Natural killer cell (primary cell): ENCODE measurements around the gene RNF20. TPM values are rescaled to one million over a fixed set of nuclear protein-coding genes. Genes with fewer than 3 reads are reported as not detected.
"Not testable (repeated sequence)": the region's sequence is repeated elsewhere in the genome, so short reads cannot be mapped to it uniquely, and the experiment has no call there.

Experiments used
- ATAC-seq, 3 donors: fragments of 150-1000 bp in 2 of 3; fragments of 200-7000 bp in 1 of 3; cut with Tn5 transposase; 1 replicate in 1 of 3; 2 replicates in 2 of 3; pipeline ENCODE4 v1.10.0; 2021; ENCODE audit warnings: mild to moderate bottlenecking in 2 of 3, moderate library complexity in 2 of 3
- DNase-seq, 2 donors: peaks; one replicate each; pipeline versions ENCODE4 v3.0.0 to v3.0.0-alpha.2; 2013 to 2021; ENCODE audit warnings: mixed read lengths in 1 of 2
- H3K27ac ChIP-seq: one replicate; pipeline ENCODE4 v1.5.1; 2013; ENCODE audit warnings: mild to moderate bottlenecking, low read length
- H3K27me3 ChIP-seq: one replicate; pipeline ENCODE4 v1.6.1; 2013; ENCODE audit warnings: low read length; ENCODE audit not compliant: control insufficient read depth, insufficient read depth
- H3K36me3 ChIP-seq: one replicate; pipeline ENCODE4 v1.6.1; 2013; ENCODE audit warnings: low read length; ENCODE audit not compliant: control insufficient read depth, insufficient read depth
- H3K4me1 ChIP-seq: one replicate; pipeline ENCODE4 v1.6.1; 2013; ENCODE audit warnings: low read length; ENCODE audit not compliant: control insufficient read depth, insufficient read depth
- H3K4me3 ChIP-seq: one replicate; pipeline ENCODE4 v1.5.1; 2013; ENCODE audit warnings: low read length
- H3K9me3 ChIP-seq: one replicate; pipeline ENCODE4 v1.6.1; 2013; ENCODE audit warnings: low read length; ENCODE audit not compliant: control insufficient read depth, insufficient read depth
- H3K27ac Mint-ChIP-seq, 2 donors: one replicate each; pipeline ENCODE4 v1.8.0; 2022; ENCODE audit warnings: mild to moderate bottlenecking in 2 of 2, mixed read lengths in 2 of 2, moderate library complexity in 1 of 2
- H3K27me3 Mint-ChIP-seq, 2 donors: one replicate each; pipeline ENCODE4 v1.8.0; 2022; ENCODE audit warnings: low read depth in 2 of 2, mixed read lengths in 2 of 2
- H3K36me3 Mint-ChIP-seq: one replicate; pipeline ENCODE4 v1.8.0; 2022; ENCODE audit warnings: mixed read lengths
- H3K4me1 Mint-ChIP-seq, 2 donors: one replicate each; pipeline ENCODE4 v1.8.0; 2022; ENCODE audit warnings: mixed read lengths in 2 of 2
- H3K4me3 Mint-ChIP-seq: one replicate; pipeline ENCODE4 v1.8.0; 2022; ENCODE audit warnings: mild to moderate bottlenecking, moderate library complexity, mixed read lengths
- H3K9me3 Mint-ChIP-seq, 2 donors: one replicate each; pipeline ENCODE4 v1.8.0; 2022; ENCODE audit warnings: mixed read lengths in 2 of 2
- WGBS: methylation state at CpG from one replicate; pipeline ENCODE4 v1.1.7; 2013; ENCODE audit warnings: missing lambda C conversion rate; ENCODE audit not compliant: insufficient coverage; 5-methylcytosine and 5-hydroxymethylcytosine counted together
- intact Hi-C: fragments of 100-400 bp; cut with micrococcal nuclease; formaldehyde crosslinking; loops from one replicate; pipeline ENCODE4 v1.14.2; 2022
- total RNA-seq, 4 donors: library from RNA; stranded (reverse); fragments of 120-200 nt in 1 of 4; gene quantifications; one replicate each; pipeline versions ENCODE4 v1.2.3 to v1.2.4, GENCODE V29; 2013 to 2022
- TF ChIP-seq, protein P1 (sequence below): fragments of 200-600 bp; IDR thresholded peaks from one replicate; pipeline ENCODE4 v1.8.0; 2022; ENCODE audit warnings: antibody characterized with exemption

RNF20 gene
- total RNA-seq, 3 donors from 2014 or later (not counting 1 experiment from before 2014, with no cell fraction given), result 35.5 to 44.2 (median 42.5) TPM

DNA sequence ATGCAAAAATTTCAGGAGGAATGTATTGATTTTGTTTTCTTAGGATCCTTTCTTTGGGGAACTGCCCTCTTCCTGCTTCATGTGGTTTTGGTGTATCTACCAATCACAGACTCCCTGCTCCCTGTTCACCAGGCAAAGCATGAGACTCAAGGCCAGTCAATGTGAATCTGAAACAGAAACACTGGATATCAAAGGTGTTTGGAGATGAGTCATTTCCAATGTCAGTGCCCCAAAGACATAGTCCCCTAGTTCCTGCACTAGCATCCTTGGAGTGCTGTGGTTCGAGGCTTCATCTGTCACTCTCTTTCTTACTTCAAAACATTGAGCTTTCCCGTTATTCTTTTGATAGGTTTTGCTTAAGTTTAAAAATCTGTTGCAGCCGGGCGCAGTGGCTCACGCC lies 53.0 kb downstream of the RNF20 start:
- Mint-ChIP-seq H3K4me3 (no peak overlapping the region), H3K27ac (no peak overlapping the region), H3K36me3 (no peaks in the 10 kb centered on the region), H3K9me3 (no peaks in the 10 kb centered on the region), H3K4me1 (no peaks in the 10 kb centered on the region), H3K27me3 (peaks cover 0 to 5% of the 10 kb centered on the region in 2 donors)
- no peaks in the 10 kb centered on the region for H3K9me3 ChIP-seq
- H3K4me3 ChIP-seq, result no peak overlapping the region
- 72% methylated on average over 5 of the region's 5 CpGs for WGBS
- TF ChIP-seq, protein P1, sequence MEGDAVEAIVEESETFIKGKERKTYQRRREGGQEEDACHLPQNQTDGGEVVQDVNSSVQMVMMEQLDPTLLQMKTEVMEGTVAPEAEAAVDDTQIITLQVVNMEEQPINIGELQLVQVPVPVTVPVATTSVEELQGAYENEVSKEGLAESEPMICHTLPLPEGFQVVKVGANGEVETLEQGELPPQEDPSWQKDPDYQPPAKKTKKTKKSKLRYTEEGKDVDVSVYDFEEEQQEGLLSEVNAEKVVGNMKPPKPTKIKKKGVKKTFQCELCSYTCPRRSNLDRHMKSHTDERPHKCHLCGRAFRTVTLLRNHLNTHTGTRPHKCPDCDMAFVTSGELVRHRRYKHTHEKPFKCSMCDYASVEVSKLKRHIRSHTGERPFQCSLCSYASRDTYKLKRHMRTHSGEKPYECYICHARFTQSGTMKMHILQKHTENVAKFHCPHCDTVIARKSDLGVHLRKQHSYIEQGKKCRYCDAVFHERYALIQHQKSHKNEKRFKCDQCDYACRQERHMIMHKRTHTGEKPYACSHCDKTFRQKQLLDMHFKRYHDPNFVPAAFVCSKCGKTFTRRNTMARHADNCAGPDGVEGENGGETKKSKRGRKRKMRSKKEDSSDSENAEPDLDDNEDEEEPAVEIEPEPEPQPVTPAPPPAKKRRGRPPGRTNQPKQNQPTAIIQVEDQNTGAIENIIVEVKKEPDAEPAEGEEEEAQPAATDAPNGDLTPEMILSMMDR, result no peak
- no peak overlapping the region for H3K27ac ChIP-seq
- H3K4me1 ChIP-seq, result no peaks in the 10 kb centered on the region
- no peaks in the 10 kb centered on the region for H3K36me3 ChIP-seq
- ATAC-seq (no peak), DNase-seq (no peak)
- no peaks in the 10 kb centered on the region for H3K27me3 ChIP-seq
- intact Hi-C loops, result no loop called here

DNA sequence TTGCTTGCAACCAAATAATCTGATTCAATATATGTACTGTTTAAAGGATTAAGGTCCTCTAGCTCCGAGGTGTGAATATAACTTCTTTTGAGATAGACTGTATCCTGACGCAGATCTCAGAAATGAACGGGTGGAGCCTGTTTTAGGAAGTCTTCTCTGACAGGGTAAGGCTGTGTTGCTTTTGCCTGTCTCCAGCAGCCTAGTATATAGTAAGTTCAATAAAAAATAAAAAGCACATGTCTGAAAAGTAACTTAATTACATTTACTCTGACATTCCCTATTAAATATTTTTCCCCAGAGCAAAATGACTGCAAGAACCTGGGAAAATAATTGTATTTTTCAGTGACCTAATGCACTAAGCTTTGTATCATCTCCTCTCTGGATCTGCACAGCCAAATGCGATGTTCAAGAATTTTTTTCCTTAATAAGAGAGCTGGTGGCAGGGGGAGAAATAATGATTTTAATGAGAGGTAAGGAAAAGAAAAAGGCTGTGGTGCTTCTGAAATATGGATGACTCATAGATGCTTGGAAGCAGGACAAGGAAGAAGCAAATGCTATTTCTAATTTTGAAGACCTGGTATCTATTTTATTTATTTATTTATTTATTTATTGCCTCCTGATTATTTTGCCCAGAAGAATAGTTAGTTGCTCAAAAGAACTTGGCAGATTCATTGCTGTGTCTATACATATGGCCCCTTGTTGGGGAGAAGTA lies 53.8 kb downstream of the RNF20 start:
- no peak overlapping the region for H3K4me3 Mint-ChIP-seq
- H3K36me3 Mint-ChIP-seq, result no peaks in the 10 kb centered on the region
- no peak for ATAC-seq
- TF ChIP-seq, protein P1, result no peak
- DNase-seq, result no peak
- Histone ChIP-seq H3K4me3 (no peak overlapping the region), H3K27ac (no peak overlapping the region), H3K36me3 (no peaks in the 10 kb centered on the region), H3K4me1 (no peaks in the 10 kb centered on the region), H3K27me3 (no peaks in the 10 kb centered on the region), H3K9me3 (no peaks in the 10 kb centered on the region)
- H3K9me3 Mint-ChIP-seq, result no peaks in the 10 kb centered on the region
- intact Hi-C loops, result no loop called here
- H3K27ac Mint-ChIP-seq, result no peak overlapping the region
- peaks cover 0 to 5% of the 10 kb centered on the region in 2 donors for H3K27me3 Mint-ChIP-seq
- WGBS, result 98% methylated on average over 4 of the region's 4 CpGs
- no peaks in the 10 kb centered on the region for H3K4me1 Mint-ChIP-seq

DNA sequence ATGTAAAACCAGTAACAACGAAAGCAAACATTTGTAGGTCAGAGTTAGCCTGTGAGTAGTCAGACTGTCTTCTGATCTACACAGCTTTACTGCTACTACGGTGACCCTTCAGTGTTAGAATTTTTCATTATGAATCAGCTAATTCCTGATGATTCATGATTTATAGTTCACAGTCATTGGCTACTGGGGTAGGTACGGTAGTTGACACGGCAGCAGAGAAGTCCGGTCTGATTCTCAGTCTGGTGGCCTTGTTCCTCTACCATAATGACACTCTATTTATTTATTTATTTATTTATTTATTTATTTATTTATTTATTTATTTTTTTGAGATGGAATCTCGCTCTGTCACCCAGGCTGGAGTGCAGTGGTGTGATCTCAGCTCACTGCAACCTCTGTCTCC lies 56.4 kb downstream of the RNF20 start:
- H3K4me3 Mint-ChIP-seq, H3K9me3 Mint-ChIP-seq, H3K36me3 Mint-ChIP-seq, DNase-seq, H3K9me3 ChIP-seq, H3K4me3 ChIP-seq, H3K27ac ChIP-seq, H3K27me3 Mint-ChIP-seq, H3K4me1 Mint-ChIP-seq, H3K36me3 ChIP-seq, H3K27ac Mint-ChIP-seq, ATAC-seq, H3K27me3 ChIP-seq, intact Hi-C loops, H3K4me1 ChIP-seq: not testable (repeated sequence)
- WGBS, result 98% methylated on average over 4 of the region's 6 CpGs

DNA sequence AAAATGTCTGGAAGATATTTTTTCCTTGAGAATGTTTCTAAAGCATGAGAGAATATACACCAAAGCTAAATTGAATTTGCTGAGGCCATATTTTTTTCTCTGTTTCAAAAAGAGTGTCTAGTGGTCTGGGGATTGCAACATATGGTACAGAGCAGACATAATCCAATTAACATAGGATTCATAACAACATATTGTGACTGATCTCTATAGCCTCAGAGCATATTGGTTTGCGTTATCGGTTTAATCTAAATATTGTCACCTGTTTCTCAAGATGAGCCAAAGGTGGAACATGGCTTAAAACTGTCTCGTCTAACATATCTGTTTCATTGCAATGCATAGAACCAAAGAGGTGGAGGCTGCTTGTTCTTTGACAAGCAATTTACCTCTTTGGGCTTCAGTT lies 57.2 kb downstream of the RNF20 start:
- TF ChIP-seq, protein P1, result no peak
- Histone ChIP-seq H3K9me3 (no peaks in the 10 kb centered on the region), H3K27ac (no peak overlapping the region), H3K4me1 (no peaks in the 10 kb centered on the region), H3K36me3 (no peaks in the 10 kb centered on the region), H3K4me3 (no peak overlapping the region), H3K27me3 (no peaks in the 10 kb centered on the region)
- no peaks in the 10 kb centered on the region for H3K9me3 Mint-ChIP-seq
- no peak for DNase-seq
- ATAC-seq, result no peak
- H3K4me3 Mint-ChIP-seq, result no peak overlapping the region
- H3K36me3 Mint-ChIP-seq, result no peaks in the 10 kb centered on the region
- 90% methylated on average over 3 of the region's 3 CpGs for WGBS
- H3K4me1 Mint-ChIP-seq, result no peaks in the 10 kb centered on the region
- intact Hi-C loops, result no loop called here
- H3K27ac Mint-ChIP-seq, result no peak overlapping the region
- H3K27me3 Mint-ChIP-seq, result no peaks in the 10 kb centered on the region
